Psoas muscle (tissue), 8 donors: ENCODE measurements around the gene TRPM3. TPM values are rescaled to one million over a fixed set of nuclear protein-coding genes. Genes with fewer than 3 reads are reported as not detected.

Source experiments
- ATAC-seq, 4 donors: fragments of 200-7000 bp; cut with Tn5 transposase; one replicate each; pipeline ENCODE4 v1.9.1; 2020; ENCODE audit warnings: moderate library complexity in 3 of 4, mild to moderate bottlenecking in 2 of 4
- DNase-seq, 2 donors: peaks; one replicate each; pipeline ENCODE4 v3.0.0-alpha.2; 2020
- H3K27ac ChIP-seq: fragments of 200-600 bp; one replicate; pipeline ENCODE4 v1.8.0; 2022
- H3K27me3 ChIP-seq, 3 donors: fragments of 200-600 bp in 1 of 3; one replicate each; pipeline versions ENCODE4 v1.6.1 to v1.8.0; 2013 to 2022; ENCODE audit warnings: low read length in 2 of 3, mild to moderate bottlenecking in 2 of 3, moderate library complexity in 1 of 3; ENCODE audit not compliant: insufficient read depth in 3 of 3
- H3K36me3 ChIP-seq, 2 donors: fragments of 200-600 bp in 1 of 2; one replicate each; pipeline versions ENCODE4 v1.6.1 to v1.8.0; 2013 to 2022; ENCODE audit warnings: low read depth in 1 of 2, mild to moderate bottlenecking in 1 of 2, moderate library complexity in 1 of 2; ENCODE audit not compliant: insufficient read depth in 1 of 2
- H3K4me1 ChIP-seq: fragments of 200-600 bp; one replicate; pipeline ENCODE4 v1.8.0; 2022
- H3K4me3 ChIP-seq: fragments of 200-600 bp; one replicate; pipeline ENCODE4 v1.8.0; 2022; ENCODE audit warnings: mild to moderate bottlenecking
- H3K9me3 ChIP-seq: fragments of 200-600 bp; one replicate; pipeline ENCODE4 v1.8.0; 2022
- CTCF ChIP-seq: fragments of 200-600 bp; IDR thresholded peaks from one replicate; pipeline ENCODE4 v1.8.0; 2022; ENCODE audit warnings: antibody characterized with exemption
- WGBS, 3 donors: extraction: QIAGEN DNeasy Blood & Tissue Kit; methylation state at CpG; one replicate each; pipeline versions ENCODE4 v1.1.6 to v1.1.7; 2013; 5-methylcytosine and 5-hydroxymethylcytosine counted together
- intact Hi-C, 2 donors: fragments of 100-400 bp; cut with DNase I; formaldehyde crosslinking; loops; one replicate each; pipeline versions ENCODE4 v1.11.0 to v1.14.2; 2022
- polyA plus RNA-seq, 3 donors: library from polyadenylated mRNA; stranded (reverse); fragments of 200-250 nt; gene quantifications; one replicate each; pipeline ENCODE4 v1.2.3, GENCODE V29; 2013
- total RNA-seq, 4 donors: library from RNA; stranded (reverse); fragmentation: NEBNext Ultra II Directional in 2 of 4; extraction: Animal tissue kit (Norgen Biotek cat#: 25700) in 2 of 4; gene quantifications; one replicate each; pipeline versions ENCODE4 v1.2.1 to v1.2.4, GENCODE V29; 2021 to 2023
- donor health status: healthy with polysubstance abuse.
- donor health status: DM: no; HTN: no; CAD: no; lungs with moderate emphysema.
- donor health status: Bipolar disorder and iron deficiency.
- donor health status: healthy.
- donor health status: DM: yes; HTN: yes; CAD: no.
- donor health status: DM: no; HTN: no; CAD: no.
- donor health status: DM: no; HTN: no; CAD: no.
- donor health status: DM: yes; HTN: yes; CAD: no.

The TRPM3 gene
- total and polyA plus RNA-seq, 7 donors: 0.01 to 0.16 (median 0.06) TPM; not detected in 3

GRCh38 chr9:71131145-71131544, 9.7 kb upstream of the TRPM3 start:
- H3K27me3 ChIP-seq: peaks cover 0 to 2% (median 0%) of the 10 kb centered on the region in 3 donors
- no peaks in the 10 kb centered on the region for H3K4me1 ChIP-seq
- intact Hi-C loops: no loop called here
- no peak overlapping the region for H3K4me3 ChIP-seq
- ATAC-seq: no peak
- no peak for TF ChIP-seq CTCF
- H3K27ac ChIP-seq: no peak overlapping the region
- H3K9me3 ChIP-seq: no peaks in the 10 kb centered on the region
- WGBS, 3 donors: 59 to 62% (median 60%) methylated on average over 3 of the region's 3 CpGs
- H3K36me3 ChIP-seq: no peaks in the 10 kb centered on the region
- no peak for DNase-seq

- Histone ChIP-seq H3K9me3 (no peaks in the 10 kb centered on the region), H3K4me1 (no peaks in the 10 kb centered on the region), H3K4me3 (no peak overlapping the region), H3K27ac (no peak overlapping the region), H3K36me3 (no peaks in the 10 kb centered on the region), H3K27me3 (peaks cover 0 to 2% (median 0%) of the 10 kb centered on the region in 3 donors)
- ATAC-seq (no peak), DNase-seq (no peak)
- WGBS, 3 donors: 88 to 93% (median 92%) methylated on average over 4 of the region's 4 CpGs
- no peak for TF ChIP-seq CTCF
- intact Hi-C loops: no loop called here
These were observed 9.1 kb upstream of the TRPM3 start for GRCh38 chr9:71130521-71130920.

- WGBS, 3 donors: 72 to 74% (median 73%) methylated on average over 2 of the region's 2 CpGs
These were observed 7.4 kb upstream of the TRPM3 start for GRCh38 chr9:71128796-71129195.

GRCh38 chr9:71127301-71127700, 5.9 kb upstream of the TRPM3 start:
- H3K4me1 ChIP-seq: no peaks in the 10 kb centered on the region
- no peaks in the 10 kb centered on the region for H3K9me3 ChIP-seq
- no peak overlapping the region for H3K27ac ChIP-seq
- H3K4me3 ChIP-seq: no peak overlapping the region
- TF ChIP-seq CTCF: no peak
- intact Hi-C loops: no loop called here
- DNase-seq: no peak
- H3K36me3 ChIP-seq: no peaks in the 10 kb centered on the region
- ATAC-seq: no peak
- H3K27me3 ChIP-seq: peaks cover under 1 to 10% (median 7%) of the 10 kb centered on the region in 3 donors
- WGBS, 3 donors: 84 to 91% (median 89%) methylated on average over 2 of the region's 2 CpGs

More at GRCh38 chr9:71128796-71129195, 7.4 kb upstream of the TRPM3 start:
- Histone ChIP-seq H3K9me3 (no peaks in the 10 kb centered on the region), H3K36me3 (no peaks in the 10 kb centered on the region), H3K4me3 (no peak overlapping the region), H3K4me1 (no peaks in the 10 kb centered on the region), H3K27ac (no peak overlapping the region), H3K27me3 (peaks cover 0 to 4% (median 2%) of the 10 kb centered on the region in 3 donors)
- DNase-seq (no peak), ATAC-seq (no peak)
- TF ChIP-seq CTCF: no peak
- intact Hi-C loops: no loop called here

GRCh38 chr9:71122421-71122820, 1.0 kb upstream of the TRPM3 start:
- H3K27me3 ChIP-seq: peaks cover 4 to 23% (median 6%) of the 10 kb centered on the region in 3 donors
- intact Hi-C loops: no loop called here

More at GRCh38 chr9:71122421-71122820, 1.0 kb upstream of the TRPM3 start:
- Histone ChIP-seq H3K9me3 (no peaks in the 10 kb centered on the region), H3K4me3 (no peak overlapping the region), H3K36me3 (no peaks in the 10 kb centered on the region), H3K27ac (no peak overlapping the region), H3K4me1 (no peaks in the 10 kb centered on the region)
- DNase-seq (no peak), ATAC-seq (no peak)
- WGBS, 3 donors: 38 to 43% (median 41%) methylated on average over 6 of the region's 6 CpGs
- TF ChIP-seq CTCF: no peak
